Breast epithelium (tissue), 4 donors: Measurements from ENCODE around the gene ATXN1L. TPM values are rescaled to one million over a fixed set of nuclear protein-coding genes. Genes with fewer than 3 reads are reported as not detected.
"Not testable (repeated sequence)": the region's sequence is repeated elsewhere in the genome, so short reads cannot be mapped to it uniquely, and the experiment has no call there.

Source experiments
- DNase-seq, 2 donors: peaks; one replicate each; pipeline ENCODE4 v3.0.0-alpha.2; 2019; ENCODE audit warnings: low spot score in 2 of 2
- H3K27ac ChIP-seq, 2 donors: fragments of 200-600 bp; sonication (generic) in 1 of 2; one replicate each; pipeline ENCODE4 v1.5.1; 2016 to 2019; ENCODE audit warnings: mild to moderate bottlenecking in 1 of 2
- H3K27me3 ChIP-seq, 2 donors: fragments of 200-600 bp; sonication (generic) in 1 of 2; one replicate each; pipeline versions ENCODE4 v1.5.1 to v1.6.0; 2017 to 2019; ENCODE audit warnings: control low read depth in 1 of 2, mild to moderate bottlenecking in 1 of 2
- H3K36me3 ChIP-seq: fragments of 200-600 bp; one replicate; pipeline ENCODE4 v1.5.1; 2019
- H3K4me1 ChIP-seq, 2 donors: fragments of 200-600 bp; sonication (generic); one replicate each; pipeline ENCODE4 v1.5.1; 2016 to 2019; ENCODE audit warnings: control low read depth in 1 of 2
- H3K4me3 ChIP-seq, 3 donors: fragments of 200-600 bp; sonication (generic); 1 replicate in 2 of 3; 2 replicates in 1 of 3; pipeline ENCODE4 v1.5.1; 2016 to 2019; ENCODE audit warnings: mild to moderate bottlenecking in 3 of 3, moderate library complexity in 2 of 3
- H3K9me3 ChIP-seq, 2 donors: fragments of 200-600 bp; sonication (generic) in 1 of 2; one replicate each; pipeline ENCODE4 v1.5.1; 2016 to 2019; ENCODE audit warnings: control low read depth in 1 of 2
- POLR2A ChIP-seq: fragments of 450-650 bp; IDR thresholded peaks from one replicate; pipeline ENCODE4 v1.6.1; 2016; ENCODE audit warnings: antibody characterized with exemption, mild to moderate bottlenecking, moderate library complexity
- POLR2AphosphoS5 ChIP-seq, 3 donors: sonication (generic); formaldehyde crosslinking; IDR thresholded peaks; one replicate each; pipeline ENCODE4 v1.6.1; 2017; ENCODE audit warnings: antibody characterized with exemption in 3 of 3
- intact Hi-C: fragments of 100-400 bp; cut with DNase I; formaldehyde crosslinking; loops from one replicate; pipeline ENCODE4 v1.15.1; 2023; ENCODE audit warnings: low total_unique reads
- total RNA-seq, 3 donors: library from RNA; depleted of rRNA; stranded (reverse); fragments of >200 nt; gene quantifications; one replicate each; pipeline ENCODE4 v1.1.0, GENCODE V29; 2016
- TF ChIP-seq, protein P1 (sequence below), 3 donors: fragments of 450-650 bp; IDR thresholded peaks; one replicate each; pipeline ENCODE4 v1.5.1; 2016 to 2017; ENCODE audit warnings: antibody characterized with exemption in 3 of 3, mild to moderate bottlenecking in 3 of 3, moderate library complexity in 3 of 3

The ATXN1L gene
- total RNA-seq, 3 donors from 2014 or later, result 19.3 to 41.1 (median 28.0) TPM

DNA sequence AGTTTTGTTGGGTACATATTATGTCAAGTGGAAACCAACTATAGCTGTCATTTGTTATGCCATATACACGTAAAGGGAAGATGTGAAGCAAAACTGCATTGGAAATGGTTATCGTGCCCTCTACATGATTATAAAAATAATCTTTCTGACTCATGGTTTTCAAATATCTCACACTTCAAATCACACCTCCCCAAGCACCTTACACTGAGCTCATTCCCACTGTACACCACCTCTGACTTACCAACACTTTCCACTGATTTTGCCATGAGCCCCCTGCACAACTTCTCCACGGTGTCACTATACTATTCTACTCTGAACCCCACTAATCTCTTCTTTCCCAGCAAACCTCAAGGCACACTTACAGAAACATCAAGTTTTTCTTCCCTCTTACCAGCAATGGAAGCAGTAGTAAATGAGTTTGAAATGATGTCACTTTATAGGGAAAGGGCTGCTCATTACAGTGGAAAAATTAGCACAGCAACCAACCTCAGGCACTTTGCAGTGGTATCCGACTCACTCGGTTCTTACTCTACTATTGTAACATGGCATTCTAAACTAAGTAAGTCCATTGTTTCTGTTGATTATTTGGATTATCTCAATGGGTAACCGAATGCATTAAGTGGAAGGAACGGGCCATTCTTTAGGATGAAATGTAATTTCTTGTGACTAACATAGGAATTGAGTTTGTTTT, 19.5 kb downstream of the ATXN1L start:
- no peak for TF ChIP-seq POLR2A
- Histone ChIP-seq H3K27ac (no peak overlapping the region), H3K4me1 (no peaks in the 10 kb centered on the region), H3K9me3 (no peaks in the 10 kb centered on the region), H3K36me3 (no peaks in the 10 kb centered on the region), H3K4me3 (no peak overlapping the region), H3K27me3 (no peaks in the 10 kb centered on the region)
- no peak for DNase-seq
- intact Hi-C loops, result no loop called here

DNA sequence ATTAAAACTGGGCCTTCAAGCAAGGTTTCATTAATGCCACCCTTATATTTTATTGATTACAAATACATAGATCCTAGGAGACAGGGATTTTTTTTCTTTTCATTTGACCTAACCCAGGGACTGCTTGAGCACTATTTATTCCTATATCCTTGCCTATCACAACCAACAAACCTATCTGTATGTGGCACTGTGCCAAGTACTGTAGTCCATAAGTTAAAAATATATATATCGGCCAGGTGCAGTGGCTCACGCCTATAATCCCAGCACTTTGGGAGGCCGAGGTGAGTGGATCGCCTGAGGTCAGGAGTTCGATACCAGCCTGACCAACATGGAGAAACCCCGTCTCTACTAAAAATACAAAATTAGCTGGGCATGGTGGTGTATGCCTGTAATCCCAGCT, 21.4 kb downstream of the ATXN1L start:
- H3K4me3 ChIP-seq, DNase-seq, intact Hi-C loops, H3K9me3 ChIP-seq, H3K4me1 ChIP-seq, H3K36me3 ChIP-seq, H3K27me3 ChIP-seq, H3K27ac ChIP-seq: not testable (repeated sequence)

DNA sequence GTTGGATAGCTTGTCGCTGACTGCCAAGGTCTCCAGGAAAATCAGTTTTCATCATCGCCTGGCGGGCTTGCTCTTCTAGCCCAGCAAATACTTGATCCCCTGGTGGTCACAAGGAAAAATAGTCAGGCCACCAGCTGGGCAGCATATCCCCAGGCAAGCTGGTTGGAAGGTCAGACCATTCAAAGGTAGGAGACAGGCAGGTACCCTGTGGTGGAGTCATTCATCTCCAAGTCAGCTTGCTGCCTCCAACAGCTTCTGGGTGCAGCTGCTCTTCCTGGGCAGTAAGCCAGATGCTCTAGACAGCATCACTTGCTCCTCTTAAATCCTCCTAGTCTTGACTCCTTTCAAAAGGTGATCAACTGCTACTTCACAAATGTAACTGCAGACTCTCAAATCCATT, 22.2 kb downstream of the ATXN1L start:
- no peaks in the 10 kb centered on the region for H3K9me3 ChIP-seq
- intact Hi-C loops, result no loop called here
- H3K27me3 ChIP-seq, result no peaks in the 10 kb centered on the region
- no peak overlapping the region for H3K4me3 ChIP-seq
- DNase-seq, result no peak
- no peaks in the 10 kb centered on the region for H3K36me3 ChIP-seq
- H3K27ac ChIP-seq, result no peak overlapping the region
- H3K4me1 ChIP-seq, result no peaks in the 10 kb centered on the region
- no peak for TF ChIP-seq POLR2AphosphoS5 (IDR thresholded peaks at IDR 0.05)
- TF ChIP-seq, protein P1, sequence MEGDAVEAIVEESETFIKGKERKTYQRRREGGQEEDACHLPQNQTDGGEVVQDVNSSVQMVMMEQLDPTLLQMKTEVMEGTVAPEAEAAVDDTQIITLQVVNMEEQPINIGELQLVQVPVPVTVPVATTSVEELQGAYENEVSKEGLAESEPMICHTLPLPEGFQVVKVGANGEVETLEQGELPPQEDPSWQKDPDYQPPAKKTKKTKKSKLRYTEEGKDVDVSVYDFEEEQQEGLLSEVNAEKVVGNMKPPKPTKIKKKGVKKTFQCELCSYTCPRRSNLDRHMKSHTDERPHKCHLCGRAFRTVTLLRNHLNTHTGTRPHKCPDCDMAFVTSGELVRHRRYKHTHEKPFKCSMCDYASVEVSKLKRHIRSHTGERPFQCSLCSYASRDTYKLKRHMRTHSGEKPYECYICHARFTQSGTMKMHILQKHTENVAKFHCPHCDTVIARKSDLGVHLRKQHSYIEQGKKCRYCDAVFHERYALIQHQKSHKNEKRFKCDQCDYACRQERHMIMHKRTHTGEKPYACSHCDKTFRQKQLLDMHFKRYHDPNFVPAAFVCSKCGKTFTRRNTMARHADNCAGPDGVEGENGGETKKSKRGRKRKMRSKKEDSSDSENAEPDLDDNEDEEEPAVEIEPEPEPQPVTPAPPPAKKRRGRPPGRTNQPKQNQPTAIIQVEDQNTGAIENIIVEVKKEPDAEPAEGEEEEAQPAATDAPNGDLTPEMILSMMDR (IDR thresholded peaks at IDR 0.05), result no peak
- TF ChIP-seq POLR2A, result no peak

DNA sequence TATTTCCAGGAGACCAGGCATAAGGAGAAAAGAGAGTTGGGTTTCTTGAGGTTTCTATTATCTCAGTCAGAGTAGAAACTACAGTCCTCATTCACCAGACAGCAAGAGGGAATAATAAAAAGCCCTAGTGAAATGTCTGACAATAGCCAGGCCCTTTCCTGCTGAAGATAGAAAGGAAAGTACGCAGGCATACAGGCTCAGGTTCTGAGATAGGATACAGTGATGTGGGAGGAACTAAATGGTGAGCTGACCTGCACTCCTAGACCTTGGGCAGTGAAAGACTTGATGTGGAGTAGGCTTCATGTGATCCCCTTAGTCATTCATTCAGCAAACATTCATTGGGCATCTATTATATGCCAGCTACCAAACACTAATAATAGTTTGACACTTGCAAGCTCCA, 23.3 kb downstream of the ATXN1L start:
- DNase-seq, result no peak
- Histone ChIP-seq H3K4me3 (no peak overlapping the region), H3K27ac (no peak overlapping the region), H3K4me1 (no peaks in the 10 kb centered on the region), H3K36me3 (no peaks in the 10 kb centered on the region), H3K9me3 (no peaks in the 10 kb centered on the region), H3K27me3 (no peaks in the 10 kb centered on the region)
- TF ChIP-seq, protein P1 (IDR thresholded peaks at IDR 0.05), result no peak
- no peak for TF ChIP-seq POLR2AphosphoS5 (IDR thresholded peaks at IDR 0.05)
- no peak for TF ChIP-seq POLR2A
- intact Hi-C loops, result no loop called here

DNA sequence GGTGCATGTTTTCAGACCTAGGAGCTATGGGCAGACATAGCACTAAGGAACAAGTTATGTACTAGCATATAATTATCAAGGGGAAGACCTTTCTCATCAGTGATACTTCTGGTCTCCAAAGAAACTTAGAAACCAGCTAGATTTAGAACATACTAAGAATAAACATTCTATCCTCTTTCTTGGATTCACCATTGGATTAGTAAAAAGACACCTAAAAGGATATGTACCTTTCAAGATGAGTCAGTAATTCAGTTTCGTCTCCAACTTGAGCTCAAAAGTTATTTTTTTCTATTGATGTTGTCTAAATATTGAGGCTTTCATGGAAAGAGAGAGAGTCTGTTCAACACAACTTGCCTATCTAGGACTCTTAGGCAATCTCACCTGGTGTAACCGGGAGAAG, 25.0 kb downstream of the ATXN1L start:
- Histone ChIP-seq H3K27me3 (no peaks in the 10 kb centered on the region), H3K9me3 (no peaks in the 10 kb centered on the region), H3K4me1 (no peaks in the 10 kb centered on the region), H3K36me3 (no peaks in the 10 kb centered on the region), H3K27ac (no peak overlapping the region), H3K4me3 (no peak overlapping the region)
- DNase-seq, result no peak
- intact Hi-C loops, result no loop called here
- TF ChIP-seq, protein P1 (IDR thresholded peaks at IDR 0.05), result no peak
- no peak for TF ChIP-seq POLR2A
- TF ChIP-seq POLR2AphosphoS5 (IDR thresholded peaks at IDR 0.05), result no peak

DNA sequence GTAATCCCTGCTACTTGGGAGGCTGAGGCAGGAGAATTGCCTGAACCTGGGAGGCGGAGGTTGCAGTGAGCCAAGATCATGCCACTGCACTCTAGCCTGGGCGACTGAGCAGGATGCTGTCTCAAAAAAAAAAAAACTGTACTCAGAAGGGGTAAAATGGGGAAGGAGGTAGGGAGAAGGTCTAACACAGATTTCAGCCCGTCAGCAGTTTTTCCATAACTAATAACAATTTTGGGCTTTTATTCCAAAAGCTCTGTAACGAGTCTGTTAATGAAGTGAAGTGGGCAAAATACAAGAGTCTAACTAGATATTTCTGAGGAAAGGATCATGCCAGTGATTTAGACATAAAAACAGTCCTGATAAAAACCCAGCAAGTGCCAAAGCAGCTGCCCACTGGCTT, 27.4 kb downstream of the ATXN1L start:
- Histone ChIP-seq H3K9me3 (no peaks in the 10 kb centered on the region), H3K4me3 (no peak overlapping the region), H3K36me3 (no peaks in the 10 kb centered on the region), H3K27ac (no peak overlapping the region), H3K27me3 (no peaks in the 10 kb centered on the region), H3K4me1 (no peaks in the 10 kb centered on the region)
- TF ChIP-seq, protein P1 (IDR thresholded peaks at IDR 0.05), result no peak
- TF ChIP-seq POLR2A (no peak), POLR2AphosphoS5 (IDR thresholded peaks at IDR 0.05) (no peak)
- DNase-seq, result no peak
- intact Hi-C loops, result no loop called here
